Metanephros (tissue), 1 donor: Measurements from ENCODE around the gene ATP8B3. TPM values are rescaled to one million over a fixed set of nuclear protein-coding genes. Genes with fewer than 3 reads are reported as not detected.

Experiments
- total RNA-seq: library from RNA; depleted of rRNA; stranded (reverse); fragments of >200 nt; gene quantifications from one replicate; pipeline ENCODE4 v1.2.3, GENCODE V29; 2014

ATP8B3 gene, protein sequence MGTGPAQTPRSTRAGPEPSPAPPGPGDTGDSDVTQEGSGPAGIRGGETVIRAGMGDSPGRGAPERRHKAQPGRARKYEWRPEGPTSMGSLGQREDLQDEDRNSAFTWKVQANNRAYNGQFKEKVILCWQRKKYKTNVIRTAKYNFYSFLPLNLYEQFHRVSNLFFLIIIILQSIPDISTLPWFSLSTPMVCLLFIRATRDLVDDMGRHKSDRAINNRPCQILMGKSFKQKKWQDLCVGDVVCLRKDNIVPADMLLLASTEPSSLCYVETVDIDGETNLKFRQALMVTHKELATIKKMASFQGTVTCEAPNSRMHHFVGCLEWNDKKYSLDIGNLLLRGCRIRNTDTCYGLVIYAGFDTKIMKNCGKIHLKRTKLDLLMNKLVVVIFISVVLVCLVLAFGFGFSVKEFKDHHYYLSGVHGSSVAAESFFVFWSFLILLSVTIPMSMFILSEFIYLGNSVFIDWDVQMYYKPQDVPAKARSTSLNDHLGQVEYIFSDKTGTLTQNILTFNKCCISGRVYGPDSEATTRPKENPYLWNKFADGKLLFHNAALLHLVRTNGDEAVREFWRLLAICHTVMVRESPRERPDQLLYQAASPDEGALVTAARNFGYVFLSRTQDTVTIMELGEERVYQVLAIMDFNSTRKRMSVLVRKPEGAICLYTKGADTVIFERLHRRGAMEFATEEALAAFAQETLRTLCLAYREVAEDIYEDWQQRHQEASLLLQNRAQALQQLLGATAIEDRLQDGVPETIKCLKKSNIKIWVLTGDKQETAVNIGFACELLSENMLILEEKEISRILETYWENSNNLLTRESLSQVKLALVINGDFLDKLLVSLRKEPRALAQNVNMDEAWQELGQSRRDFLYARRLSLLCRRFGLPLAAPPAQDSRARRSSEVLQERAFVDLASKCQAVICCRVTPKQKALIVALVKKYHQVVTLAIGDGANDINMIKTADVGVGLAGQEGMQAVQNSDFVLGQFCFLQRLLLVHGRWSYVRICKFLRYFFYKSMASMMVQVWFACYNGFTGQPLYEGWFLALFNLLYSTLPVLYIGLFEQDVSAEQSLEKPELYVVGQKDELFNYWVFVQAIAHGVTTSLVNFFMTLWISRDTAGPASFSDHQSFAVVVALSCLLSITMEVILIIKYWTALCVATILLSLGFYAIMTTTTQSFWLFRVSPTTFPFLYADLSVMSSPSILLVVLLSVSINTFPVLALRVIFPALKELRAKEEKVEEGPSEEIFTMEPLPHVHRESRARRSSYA (N-terminal part only)
- 1.9 TPM for total RNA-seq

DNA sequence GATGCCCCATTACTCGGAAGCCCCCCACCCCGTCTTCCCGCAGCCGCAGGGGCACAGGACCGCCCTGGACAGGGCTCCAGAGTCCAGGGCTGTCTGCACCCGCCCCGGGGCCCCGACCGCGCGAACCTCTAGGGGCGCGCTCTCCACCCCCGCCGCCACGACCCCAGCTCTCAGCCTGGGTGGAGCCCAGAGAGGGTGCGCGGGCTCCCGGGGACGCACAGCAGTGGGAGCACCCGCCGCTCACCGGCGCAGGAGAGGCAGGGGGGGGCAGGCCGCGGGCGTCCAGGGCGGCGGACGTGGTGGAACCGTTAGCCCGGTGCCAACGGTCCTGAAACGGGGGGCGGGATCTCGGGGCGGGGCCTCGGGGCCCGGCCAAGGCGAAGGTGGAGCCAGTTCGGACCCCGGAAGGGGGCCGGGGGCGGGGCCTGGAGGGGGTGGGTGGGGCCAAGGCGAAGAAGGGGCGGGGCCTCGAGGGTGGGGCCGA, at the start of gene ATP8B3:
Gene ATP8B3, minus strand, starts transcription at position 335 of the 484 bp plus-strand sequence. CDS start 540 bp downstream, outside the sequence.

DNA sequence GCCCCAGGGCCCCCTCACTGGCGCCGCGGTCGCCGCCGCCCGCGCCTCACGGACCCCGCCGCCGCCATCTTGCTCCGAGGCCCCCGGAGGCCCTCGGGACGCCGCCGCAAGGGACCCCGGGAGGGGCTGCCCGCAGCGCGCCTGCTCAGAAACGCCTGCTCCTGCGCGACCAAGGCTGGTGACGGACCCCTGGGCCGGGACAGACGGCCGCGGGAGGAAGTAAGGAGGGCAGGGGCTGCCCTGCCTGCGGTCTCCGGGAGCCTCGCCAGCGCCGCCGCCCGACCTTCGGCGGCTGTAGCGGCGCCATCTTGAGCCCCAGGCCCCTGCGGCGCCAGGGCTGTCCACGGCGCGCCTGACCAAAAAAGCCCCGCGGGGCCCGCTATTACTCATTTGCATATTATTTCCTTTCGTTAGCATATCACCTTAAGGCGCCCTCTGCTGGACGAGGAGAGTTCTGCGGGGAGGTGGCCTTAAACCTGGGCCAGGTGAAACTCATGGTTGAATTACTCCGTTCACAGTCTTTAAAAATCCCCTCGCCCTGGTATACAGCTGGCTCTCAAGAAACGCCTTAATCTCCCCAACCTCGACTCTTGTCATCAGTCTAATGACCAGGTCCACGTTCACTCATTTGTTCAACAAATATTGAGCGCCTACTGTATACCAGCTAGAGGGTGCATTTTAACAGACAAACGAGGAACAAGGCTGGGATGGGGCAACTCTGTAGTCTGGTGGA, 36.5 kb upstream of the ATP8B3 start, which contains the start of gene REXO1:
Gene REXO1, minus strand, starts transcription at position 85 of the 733 bp plus-strand sequence. CDS start 125 bp downstream, outside the sequence.

DNA sequence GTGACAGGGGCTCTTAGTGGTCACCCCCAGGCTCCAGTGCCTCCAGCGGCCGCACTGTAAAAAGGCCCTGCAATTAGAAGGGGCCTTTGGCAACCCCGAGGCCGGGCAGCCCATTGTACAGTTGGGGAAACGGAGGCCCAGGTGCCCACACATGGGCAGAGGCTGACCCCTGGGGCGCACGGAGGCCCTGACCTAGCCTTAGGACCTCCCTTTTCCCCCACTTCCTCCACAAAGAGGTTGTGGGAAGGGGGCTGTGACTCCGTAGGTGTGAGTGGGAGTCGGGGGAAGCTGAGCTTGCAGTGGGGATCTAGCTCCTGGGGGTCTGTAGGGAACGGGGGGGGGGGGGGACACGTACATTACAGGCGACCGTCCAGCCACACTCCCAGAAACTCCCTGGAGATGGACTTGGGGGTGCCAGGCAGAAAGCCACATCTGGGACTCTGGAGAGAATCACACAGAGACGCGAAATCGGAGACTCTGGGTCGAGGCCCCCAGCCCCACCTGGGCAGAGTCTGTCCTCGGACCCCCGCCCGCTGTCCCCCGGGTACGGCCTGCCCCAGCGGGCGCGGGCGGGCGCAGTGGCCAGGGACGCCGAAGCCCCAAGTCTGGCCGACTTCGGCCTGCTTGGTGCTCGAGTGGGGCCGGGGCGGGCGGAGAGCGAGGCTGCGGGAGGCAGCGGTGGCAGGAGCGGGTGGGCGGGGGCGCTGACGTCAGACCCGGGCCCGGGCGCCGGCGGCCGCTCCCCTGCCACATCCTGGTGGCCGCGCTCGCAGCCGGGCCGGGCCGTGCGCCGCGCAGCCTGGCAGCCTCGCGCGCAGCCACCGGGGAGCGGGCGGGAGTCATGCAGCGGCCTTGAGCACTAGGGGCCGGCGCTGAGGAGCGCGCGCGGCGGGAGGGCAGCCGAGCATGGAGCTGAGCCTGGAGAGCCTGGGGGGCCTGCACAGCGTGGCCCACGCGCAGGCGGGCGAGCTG, 59.0 kb downstream of the ATP8B3 start, which contains the start of gene ONECUT3:
Gene ONECUT3, plus strand, starts transcription at position 750 of the 972 bp plus-strand sequence. Its CDS starts 157 bp downstream, at position 907.

Other genes starting within 250 kb of the ATP8B3 start
- 52.7 TPM for gene MEX3D, start 244.0 kb downstream of the ATP8B3 start, total RNA-seq
- 74.8 TPM for gene MBD3, start 219.4 kb downstream of the ATP8B3 start, total RNA-seq
- gene UQCR11, start 206.8 kb downstream of the ATP8B3 start, total RNA-seq: 49.7 TPM
- 80.4 TPM for gene TCF3, start 159.7 kb downstream of the ATP8B3 start, total RNA-seq
- not detected for gene ONECUT3, start 58.8 kb downstream of the ATP8B3 start, total RNA-seq
- gene REXO1, start 36.2 kb upstream of the ATP8B3 start, total RNA-seq: 30.2 TPM
- gene KLF16, start 51.3 kb upstream of the ATP8B3 start, total RNA-seq: 9.1 TPM
- 64.2 TPM for gene ABHD17A, start 73.2 kb upstream of the ATP8B3 start, total RNA-seq
- 5.8 TPM for gene ADAT3, start 93.1 kb upstream of the ATP8B3 start, total RNA-seq
- 67.3 TPM for gene SCAMP4, start 93.1 kb upstream of the ATP8B3 start, total RNA-seq
- gene CSNK1G2, start 128.9 kb upstream of the ATP8B3 start, total RNA-seq: 61.0 TPM
- gene BTBD2, start 203.4 kb upstream of the ATP8B3 start, total RNA-seq: 90.8 TPM
- 95.7 TPM for gene MKNK2, start 239.0 kb upstream of the ATP8B3 start, total RNA-seq